HG03095 (cell line): ENCODE data around the gene NTRK1.

Experiments
- ATAC-seq: cut with Tn5 transposase; IDR thresholded peaks from one replicate; pipeline ENCODE4 v1.9.1; 2021; ENCODE audit warnings: moderate library complexity; ENCODE audit not compliant: unreplicated experiment

NTRK1 gene

DNA sequence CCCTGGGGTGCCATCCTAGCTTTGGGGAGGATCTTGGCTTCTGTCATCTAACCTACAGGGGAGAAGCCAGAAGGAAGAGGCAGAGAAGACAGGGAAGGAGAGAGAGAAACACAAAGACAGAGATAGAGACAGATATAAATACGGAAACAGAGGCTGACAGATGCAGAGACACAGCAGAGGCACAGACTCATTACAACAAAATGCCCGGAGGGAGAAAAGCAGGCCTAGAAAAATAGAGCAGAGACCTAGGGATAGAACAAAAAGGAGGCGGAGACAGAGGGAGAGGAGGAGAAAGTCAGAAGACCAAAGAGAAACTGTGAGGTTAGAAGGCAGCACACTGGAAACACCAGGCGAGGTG is 34.8 kb downstream of the NTRK1 start:
- ATAC-seq: no peak

DNA sequence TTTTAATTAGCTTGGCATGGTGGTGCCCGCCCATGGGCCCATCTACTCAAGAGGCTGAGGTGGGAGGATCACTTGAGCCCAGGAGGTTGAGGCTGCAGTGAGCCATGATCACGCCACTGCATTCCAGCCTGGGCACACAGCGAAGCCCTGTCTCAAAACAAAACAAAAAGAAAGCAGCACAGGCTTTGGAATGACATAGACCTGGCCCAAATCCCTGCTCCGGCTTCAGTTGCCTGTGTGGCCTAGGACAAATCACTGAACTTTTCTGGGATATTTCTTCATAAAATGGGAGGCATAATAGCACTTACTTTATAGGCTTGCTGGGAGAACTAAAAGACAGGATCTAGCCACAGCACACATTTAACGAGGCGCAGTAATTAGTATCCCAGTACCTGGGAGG is 35.3 kb downstream of the NTRK1 start:
- ATAC-seq: no peak

DNA sequence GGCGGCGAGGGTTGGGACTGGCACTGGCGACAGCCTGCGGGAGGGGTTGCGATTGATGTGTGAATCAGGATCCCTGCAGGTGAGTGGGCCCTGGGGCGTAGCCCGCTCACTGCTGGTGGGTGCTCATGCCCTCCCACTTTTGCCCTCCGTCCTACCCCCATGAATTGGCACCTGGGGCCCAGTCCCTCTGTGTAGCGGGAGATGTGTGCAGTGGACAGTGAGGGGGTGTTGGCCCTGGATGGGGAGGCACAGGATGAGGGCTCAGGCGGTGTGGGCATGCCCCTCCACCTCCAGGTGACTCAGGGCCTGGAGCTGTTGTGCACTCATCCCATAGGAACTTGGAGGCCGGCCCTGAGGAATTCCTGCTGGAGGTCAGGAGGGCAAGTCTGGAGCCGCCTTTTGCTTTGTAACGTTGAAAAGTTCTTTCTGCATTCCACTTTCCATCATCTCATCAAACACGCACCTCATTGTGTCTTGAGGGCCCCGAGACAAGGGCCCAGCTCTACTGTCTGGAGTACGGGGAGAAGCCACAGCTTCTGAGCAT is 35.9 kb downstream of the NTRK1 start:
- no peak for ATAC-seq

- no peak for ATAC-seq
These were observed 36.6 kb downstream of the NTRK1 start for GRCh38 chr1:156897078-156897825.

GRCh38 chr1:156898161-156898566 is 37.5 kb downstream of the NTRK1 start:
- ATAC-seq: no peak

DNA sequence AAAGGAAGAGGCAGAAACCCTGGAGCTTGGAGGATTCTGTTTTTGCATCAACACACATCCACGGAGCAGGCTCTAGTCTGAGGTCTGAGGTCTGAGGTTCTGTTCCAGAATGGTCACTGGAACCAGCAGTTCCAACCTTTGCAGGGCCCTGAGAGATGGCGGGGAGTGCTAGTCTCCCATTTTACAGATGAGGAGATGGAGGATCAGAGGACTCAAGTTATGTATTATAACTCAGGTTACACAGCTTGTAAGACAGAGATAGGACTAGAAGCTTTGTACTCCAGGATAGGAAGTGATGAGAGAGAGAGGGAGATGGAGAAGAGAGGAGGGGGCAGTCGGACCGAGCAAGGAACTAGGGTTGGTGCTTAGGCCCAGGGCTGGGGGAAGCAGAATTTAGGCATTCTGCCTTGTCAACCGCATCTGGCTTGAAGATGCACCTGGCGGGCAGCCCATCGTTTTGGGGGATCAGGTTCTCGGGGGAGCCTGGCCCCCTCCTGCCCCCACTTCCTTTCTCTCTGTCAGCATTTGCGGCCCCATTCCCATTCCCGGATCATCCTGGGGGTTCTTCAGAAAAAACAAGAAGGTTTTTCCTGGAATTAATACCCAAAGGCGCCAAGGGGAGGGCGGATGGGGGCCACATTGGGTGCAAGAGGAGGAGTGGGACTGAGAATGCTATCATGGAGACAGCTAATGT is 38.5 kb downstream of the NTRK1 start:
- ATAC-seq: no peak

GRCh38 chr1:156899956-156900718 is 39.5 kb downstream of the NTRK1 start:
- no peak for ATAC-seq

GRCh38 chr1:156900896-156901589 is 40.4 kb downstream of the NTRK1 start:
- ATAC-seq: no peak

DNA sequence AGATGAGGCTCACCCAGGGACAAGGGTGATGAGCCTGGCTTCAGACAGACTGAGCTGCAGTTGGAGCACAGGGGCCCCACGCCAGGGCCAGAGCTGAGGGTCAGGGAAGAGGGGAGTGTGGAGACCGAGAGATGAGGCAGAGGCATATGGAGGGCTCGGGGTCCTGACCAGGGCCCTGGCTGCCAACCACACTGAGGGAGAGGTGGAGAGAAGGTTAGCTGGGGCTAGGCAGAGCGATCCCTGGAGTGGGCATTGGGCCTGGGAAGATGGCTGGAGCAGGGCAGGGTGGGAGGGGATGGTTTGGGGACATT is 40.9 kb downstream of the NTRK1 start:
- ATAC-seq: no peak

DNA sequence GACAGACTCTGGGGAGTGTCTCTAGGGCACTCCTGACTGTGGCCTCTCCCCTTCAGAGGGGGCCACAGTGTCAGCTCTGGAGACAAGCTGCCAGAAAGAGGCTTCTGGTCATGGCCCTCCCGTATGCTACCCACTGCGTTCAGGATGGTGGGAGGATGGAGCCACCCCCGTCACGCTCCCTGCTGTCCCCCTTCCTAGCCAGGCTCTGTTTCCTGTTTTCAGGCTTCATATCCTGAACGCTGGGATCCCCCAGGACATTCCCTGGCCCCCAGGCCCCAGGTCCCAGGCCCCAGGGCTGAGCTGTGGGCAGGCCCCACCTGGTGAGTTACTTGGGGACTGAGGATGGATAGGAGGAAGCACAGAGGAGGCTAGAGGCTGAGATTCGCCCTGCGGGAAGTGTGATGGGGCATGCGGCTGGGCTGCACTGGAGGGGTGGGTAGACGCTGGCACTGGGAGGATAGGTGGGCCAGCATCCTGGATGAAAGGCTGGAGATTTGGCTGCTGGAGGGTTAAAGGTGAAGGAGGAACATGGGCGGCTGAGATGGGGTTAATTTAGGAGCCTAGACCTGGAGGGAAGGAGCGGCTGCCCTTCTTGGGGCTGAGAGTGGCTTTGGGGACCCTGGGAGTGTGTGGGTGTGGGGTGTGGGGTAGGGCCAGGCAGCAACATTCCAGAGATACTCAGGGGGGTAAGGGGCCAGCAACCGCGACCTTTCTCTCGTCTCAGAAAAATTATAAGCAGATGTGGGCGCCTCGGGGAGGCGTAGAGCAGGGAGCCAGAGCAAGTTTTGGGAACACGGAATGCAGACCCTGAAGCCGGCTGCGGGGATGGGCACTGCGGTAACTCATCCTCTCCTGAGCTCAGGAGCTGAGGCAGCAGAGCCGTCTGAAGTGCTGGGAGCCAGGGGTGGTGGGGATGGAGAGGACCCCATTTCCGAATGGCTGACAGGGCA is 41.6 kb downstream of the NTRK1 start:
- ATAC-seq: no peak

DNA sequence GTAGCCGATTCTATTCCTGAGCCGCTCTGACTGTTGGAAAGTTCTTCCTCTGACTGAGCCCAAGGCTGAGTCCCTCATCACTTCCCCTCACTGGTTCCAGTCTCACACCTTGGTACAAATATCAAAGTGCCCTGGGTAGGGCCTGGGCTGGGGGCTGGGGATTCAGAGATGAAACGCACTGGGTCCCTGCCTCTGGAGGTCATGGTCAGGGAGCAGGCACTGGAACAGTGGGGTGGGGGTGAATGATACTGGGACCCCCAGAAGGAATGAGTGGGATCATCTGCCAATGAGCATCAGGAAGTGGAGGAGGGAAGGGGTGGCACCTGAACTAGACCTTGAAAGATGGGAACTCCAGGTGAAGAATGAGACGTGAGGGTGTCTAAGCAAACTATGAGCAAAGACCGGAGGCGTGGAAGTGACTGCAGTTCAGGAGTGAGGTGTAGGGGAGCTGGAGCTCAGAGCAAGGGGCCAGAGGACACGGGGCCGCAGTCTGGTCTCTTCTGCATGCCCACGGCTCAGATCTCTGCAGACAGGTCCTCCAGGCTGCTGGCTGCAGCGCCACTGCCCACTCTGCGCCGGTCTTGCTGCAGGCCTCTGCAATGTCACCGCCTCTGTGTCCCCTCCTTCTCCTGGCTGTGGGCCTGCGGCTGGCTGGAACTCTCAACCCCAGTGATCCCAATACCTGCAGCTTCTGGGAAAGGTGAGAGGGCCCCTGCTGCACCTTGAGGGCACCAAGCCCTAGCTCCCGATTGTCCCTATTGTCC is 42.8 kb downstream of the NTRK1 start:
- ATAC-seq: no peak

GRCh38 chr1:156904187-156904959 is 43.7 kb downstream of the NTRK1 start:
- no peak for ATAC-seq

GRCh38 chr1:156905176-156905575 is 44.5 kb downstream of the NTRK1 start:
- no peak for ATAC-seq

- ATAC-seq: no peak
These were observed 45.0 kb downstream of the NTRK1 start for GRCh38 chr1:156905651-156906050.

DNA sequence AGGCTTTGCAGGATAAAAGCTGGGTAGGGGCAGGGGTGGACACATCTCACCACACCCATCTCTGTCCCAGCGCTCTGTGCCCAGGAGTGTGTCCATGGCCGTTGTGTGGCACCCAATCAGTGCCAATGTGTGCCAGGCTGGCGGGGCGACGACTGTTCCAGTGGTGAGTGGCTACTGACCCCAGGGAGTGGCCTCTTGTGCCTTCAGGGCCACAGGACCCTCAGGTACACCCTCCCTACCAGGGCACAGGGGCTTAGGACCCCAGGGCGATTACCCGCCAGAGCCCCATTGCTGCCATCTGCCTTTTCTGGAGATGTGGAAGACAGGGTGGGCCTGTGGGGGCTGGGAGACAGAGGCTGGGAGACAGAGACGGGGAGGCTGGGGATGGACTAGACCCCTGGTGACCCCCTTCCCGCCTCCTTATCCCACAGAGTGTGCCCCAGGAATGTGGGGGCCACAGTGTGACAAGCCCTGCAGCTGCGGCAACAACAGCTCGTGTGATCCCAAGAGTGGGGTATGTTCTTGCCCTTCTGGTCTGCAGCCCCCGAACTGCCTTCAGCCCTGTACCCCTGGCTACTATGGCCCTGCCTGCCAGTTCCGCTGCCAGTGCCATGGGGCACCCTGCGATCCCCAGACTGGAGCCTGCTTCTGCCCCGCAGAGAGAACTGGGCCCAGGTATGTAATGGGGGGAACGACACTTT is 45.7 kb downstream of the NTRK1 start:
- ATAC-seq: no peak

- no peak for ATAC-seq
These were observed 47.9 kb downstream of the NTRK1 start for GRCh38 chr1:156908541-156908940.

DNA sequence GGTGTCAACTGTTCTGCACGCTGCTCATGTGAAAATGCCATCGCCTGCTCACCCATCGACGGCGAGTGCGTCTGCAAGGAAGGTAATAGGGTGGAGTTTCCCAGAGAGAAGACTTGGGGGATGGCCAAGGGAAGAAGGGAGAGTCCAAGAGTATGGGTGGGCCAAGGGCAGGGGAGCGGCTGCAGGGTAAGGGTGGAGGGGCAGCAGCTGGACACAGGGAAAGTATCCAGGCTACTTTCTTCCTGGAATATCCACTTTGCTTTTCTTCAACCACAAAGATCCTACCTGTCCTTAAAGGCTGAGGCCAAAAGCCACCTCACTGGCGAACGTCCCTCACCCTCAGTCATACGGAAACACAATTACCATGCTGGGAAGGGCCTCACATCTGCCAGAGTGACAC is 48.3 kb downstream of the NTRK1 start:
- no peak for ATAC-seq

GRCh38 chr1:156909671-156910070 is 49.0 kb downstream of the NTRK1 start:
- no peak for ATAC-seq
